ENCODE measurements around the gene HSF5.

DNA sequence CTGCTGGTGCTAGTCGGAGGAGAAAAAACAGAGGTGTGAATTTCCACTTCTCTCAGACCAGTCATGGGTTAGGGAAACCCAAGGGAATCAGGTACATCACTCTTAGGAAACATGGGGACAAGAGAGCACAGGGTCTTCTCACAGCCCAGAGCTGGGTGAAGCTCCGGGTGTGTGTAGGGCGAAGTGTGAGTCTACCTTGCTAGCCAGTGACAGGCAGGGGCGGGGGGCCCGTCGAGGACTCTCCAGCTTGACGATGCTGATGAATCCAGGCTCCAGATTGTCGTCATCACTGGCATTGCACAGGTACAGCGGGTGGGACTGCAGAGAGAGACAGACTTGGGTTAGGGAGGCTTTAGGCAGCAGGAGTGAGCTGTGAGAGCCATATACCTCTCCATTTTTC, 117.5 kb downstream of the HSF5 start:
- TF ChIP-seq, protein P1, sequence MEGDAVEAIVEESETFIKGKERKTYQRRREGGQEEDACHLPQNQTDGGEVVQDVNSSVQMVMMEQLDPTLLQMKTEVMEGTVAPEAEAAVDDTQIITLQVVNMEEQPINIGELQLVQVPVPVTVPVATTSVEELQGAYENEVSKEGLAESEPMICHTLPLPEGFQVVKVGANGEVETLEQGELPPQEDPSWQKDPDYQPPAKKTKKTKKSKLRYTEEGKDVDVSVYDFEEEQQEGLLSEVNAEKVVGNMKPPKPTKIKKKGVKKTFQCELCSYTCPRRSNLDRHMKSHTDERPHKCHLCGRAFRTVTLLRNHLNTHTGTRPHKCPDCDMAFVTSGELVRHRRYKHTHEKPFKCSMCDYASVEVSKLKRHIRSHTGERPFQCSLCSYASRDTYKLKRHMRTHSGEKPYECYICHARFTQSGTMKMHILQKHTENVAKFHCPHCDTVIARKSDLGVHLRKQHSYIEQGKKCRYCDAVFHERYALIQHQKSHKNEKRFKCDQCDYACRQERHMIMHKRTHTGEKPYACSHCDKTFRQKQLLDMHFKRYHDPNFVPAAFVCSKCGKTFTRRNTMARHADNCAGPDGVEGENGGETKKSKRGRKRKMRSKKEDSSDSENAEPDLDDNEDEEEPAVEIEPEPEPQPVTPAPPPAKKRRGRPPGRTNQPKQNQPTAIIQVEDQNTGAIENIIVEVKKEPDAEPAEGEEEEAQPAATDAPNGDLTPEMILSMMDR (conservative IDR thresholded peaks at IDR 0.05; ENCODE audit: low read length) = no peak
- no peak for TF ChIP-seq EZH2phosphoT487 (IDR thresholded peaks at IDR 0.05; ENCODE audit: borderline replicate concordance, low read depth, low read length)
